Epithelial cell of esophagus (primary cell): Measurements from ENCODE around the gene BABAM1.

Experiments
- DNase-seq: peaks from one replicate; pipeline ENCODE4 v3.0.0; 2010; ENCODE audit warnings: low read depth
- H3K4me3 ChIP-seq: 2 replicates; pipeline ENCODE4 v1.5.1; 2011; ENCODE audit warnings: mild to moderate bottlenecking, low read length, control low read depth
- CTCF ChIP-seq: IDR thresholded peaks from 2 replicates; pipeline ENCODE4 v1.5.1; 2011; ENCODE audit warnings: low read depth, mild to moderate bottlenecking, low read length, control low read depth, inconsistent platforms; ENCODE audit not compliant: insufficient read depth; ENCODE audit errors: missing control alignments

BABAM1 gene

GRCh38 chr19:17249887-17250548, 17.2 kb upstream of the BABAM1 start:
- no peak overlapping the region for H3K4me3 ChIP-seq
- TF ChIP-seq CTCF = no peak
- peak; percentile 82 for DNase-seq

GRCh38 chr19:17254636-17255035, 12.6 kb upstream of the BABAM1 start:
- TF ChIP-seq CTCF = no peak
- H3K4me3 ChIP-seq = no peak overlapping the region
- no peak for DNase-seq

- no peak for TF ChIP-seq CTCF
- DNase-seq = peak; percentile 61
- no peak overlapping the region for H3K4me3 ChIP-seq
These were observed 12.1 kb upstream of the BABAM1 start for GRCh38 chr19:17255150-17255621.

GRCh38 chr19:17256130-17256529, 11.1 kb upstream of the BABAM1 start:
- no peak for TF ChIP-seq CTCF
- DNase-seq = no peak
- H3K4me3 ChIP-seq = no peak overlapping the region

GRCh38 chr19:17259118-17259780, 8.0 kb upstream of the BABAM1 start:
- no peak for TF ChIP-seq CTCF
- DNase-seq = peak; percentile 33
- no peak overlapping the region for H3K4me3 ChIP-seq

GRCh38 chr19:17259934-17260333, 7.3 kb upstream of the BABAM1 start:
- TF ChIP-seq CTCF = no peak
- H3K4me3 ChIP-seq = no peak overlapping the region
- no peak for DNase-seq

- no peak overlapping the region for H3K4me3 ChIP-seq
- TF ChIP-seq CTCF = peak; percentile 86
- peak; percentile 86 for DNase-seq
These were observed 6.4 kb upstream of the BABAM1 start for GRCh38 chr19:17260842-17261325.
